Stimulated activated CD4-positive, alpha-beta T cell treated with anti-CD3 and anti-CD28 coated beads, Interleukin-12 subunit alpha, Interleukin-12 subunit beta, amount 100 ng/mL, for 48 hours (primary cell): ENCODE data around the gene STK38.
"Not testable (repeated sequence)": the region's sequence is repeated elsewhere in the genome, so short reads cannot be mapped to it uniquely, and the experiment has no call there.

ENCODE experiments used
- DNase-seq, 3 donors: peaks; one replicate each; pipeline ENCODE4 v3.0.0-alpha.2; 2020; ENCODE audit warnings: low read depth in 2 of 3, low spot score in 1 of 3

STK38 gene

GRCh38 chr6:36491378-36491965, 55.8 kb downstream of the STK38 start:
- no peak for DNase-seq

DNA sequence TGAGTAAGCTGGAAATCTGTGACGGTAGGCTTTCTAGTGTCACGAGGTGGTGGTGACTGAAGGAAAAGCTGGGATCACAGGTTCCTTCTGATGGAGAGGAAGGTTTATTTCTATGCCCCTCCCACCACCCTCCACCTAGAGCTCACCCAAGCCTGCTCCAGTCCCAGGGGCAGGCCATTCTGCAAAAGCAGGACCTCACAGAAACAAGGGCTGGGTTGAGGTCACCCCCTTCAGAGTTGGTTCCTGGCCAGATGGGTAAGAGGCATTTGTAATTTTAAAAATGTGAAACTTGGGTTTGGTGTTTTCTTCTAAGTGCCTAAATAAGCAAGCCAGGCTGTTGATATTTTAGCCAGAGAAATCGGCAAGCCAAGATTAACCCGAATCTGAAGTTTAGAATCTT, 57.9 kb downstream of the STK38 start:
- DNase-seq, result no peak

DNA sequence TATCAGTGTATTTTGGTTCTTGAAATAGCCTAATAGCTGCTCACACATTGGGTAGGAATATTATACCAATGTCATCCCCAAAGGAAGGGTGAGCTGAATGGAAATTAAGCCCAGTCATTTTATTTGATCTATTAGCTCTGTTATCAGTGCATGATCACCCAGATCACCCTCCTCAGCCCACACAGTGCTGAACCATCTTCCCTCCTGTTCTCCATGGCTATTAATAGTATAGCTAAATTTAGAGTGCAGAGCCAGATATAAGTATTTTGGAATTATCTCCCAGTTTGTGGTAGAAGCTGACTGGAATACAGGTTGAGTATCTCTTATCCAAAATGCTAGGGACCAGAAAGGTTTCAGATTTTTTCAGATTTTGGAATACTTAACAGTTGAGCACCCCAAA, 59.1 kb downstream of the STK38 start:
- DNase-seq, result no peak

DNA sequence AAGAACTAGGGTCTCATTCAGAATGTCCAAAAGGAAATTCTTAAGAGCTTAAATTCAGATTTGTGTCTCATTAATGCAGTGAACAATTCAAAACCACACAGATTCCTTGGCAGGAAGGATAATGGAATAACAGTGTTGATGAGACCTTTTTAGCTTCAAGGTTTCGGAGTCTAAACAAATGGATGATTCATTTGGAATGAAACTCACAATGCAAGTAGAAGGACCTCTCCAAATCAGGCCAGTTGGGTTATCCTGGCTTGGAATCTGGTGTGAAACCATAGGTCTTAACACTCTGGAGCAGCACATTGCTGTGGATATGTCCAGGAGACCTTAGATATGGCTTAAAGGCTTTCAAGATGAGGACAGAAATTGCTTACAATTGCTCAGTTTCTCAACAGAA, 59.6 kb downstream of the STK38 start:
- no peak for DNase-seq

GRCh38 chr6:36484736-36485135, 62.5 kb downstream of the STK38 start:
- no peak for DNase-seq

GRCh38 chr6:36483326-36483725, 64.0 kb downstream of the STK38 start:
- DNase-seq, result not testable (repeated sequence)

DNA sequence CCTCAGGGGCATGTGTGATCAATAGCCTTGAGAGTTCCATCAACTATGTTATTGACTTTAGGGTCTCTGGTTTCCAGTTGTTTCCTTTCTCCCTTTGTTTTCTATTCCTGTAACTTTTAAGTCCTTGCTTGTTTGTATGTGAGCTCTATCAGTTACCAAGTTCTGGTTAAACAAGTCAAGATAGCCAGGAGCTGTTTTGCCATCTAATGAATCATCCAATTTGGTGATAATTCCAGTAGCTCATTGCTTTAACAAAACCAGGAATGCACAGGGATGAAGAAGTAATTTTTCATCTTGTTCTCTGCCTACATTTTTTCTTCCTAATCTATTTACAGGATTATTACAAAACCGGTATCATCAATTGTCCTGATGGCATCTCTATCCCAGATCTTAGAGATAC, 68.0 kb downstream of the STK38 start:
- no peak for DNase-seq

DNA sequence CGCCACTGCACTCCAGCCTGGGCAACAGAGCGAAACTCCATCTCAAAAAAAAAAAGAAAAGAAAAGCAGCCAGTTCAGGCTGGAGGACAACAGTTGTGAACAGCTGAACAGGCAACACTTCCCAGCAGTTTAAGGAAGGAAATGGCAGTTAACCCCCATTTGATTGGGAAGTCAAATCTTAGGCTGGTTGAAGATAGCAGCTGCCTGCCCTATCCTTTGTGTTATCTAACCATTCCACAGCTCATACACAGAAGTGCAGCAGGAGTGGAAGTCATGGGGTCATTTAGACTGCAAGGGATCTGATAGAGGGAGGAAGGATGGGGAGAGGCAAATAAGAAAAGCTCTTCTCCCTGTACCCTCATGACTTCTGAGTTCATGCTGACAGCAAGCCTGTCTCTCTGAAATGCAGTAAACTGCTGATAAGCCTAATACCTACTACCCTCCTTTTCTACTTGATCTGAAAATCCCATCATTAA, 69.2 kb downstream of the STK38 start:
- no peak for DNase-seq

GRCh38 chr6:36469946-36470345, 77.3 kb downstream of the STK38 start:
- no peak for DNase-seq

- DNase-seq, result no peak
These were observed 78.1 kb downstream of the STK38 start for GRCh38 chr6:36469148-36469661.

DNA sequence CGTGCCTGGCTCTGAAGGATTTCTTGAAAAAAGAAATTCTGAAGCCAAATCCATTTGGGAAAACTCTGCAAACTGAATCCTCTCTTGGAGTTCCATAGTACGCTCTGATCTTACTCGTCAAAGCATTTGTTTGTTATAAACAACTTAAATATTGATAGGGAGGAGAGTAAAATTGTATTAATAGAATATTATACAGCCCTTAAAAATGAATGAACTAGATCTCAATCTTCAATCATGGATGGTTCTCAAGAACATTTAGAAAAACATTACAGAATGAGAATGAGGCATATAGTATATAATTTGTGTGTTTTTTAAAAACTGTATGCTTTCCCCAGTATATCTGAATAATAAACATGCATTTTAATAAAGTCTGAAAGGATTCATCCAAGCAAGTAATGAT, 79.7 kb downstream of the STK38 start:
- DNase-seq, result no peak

DNA sequence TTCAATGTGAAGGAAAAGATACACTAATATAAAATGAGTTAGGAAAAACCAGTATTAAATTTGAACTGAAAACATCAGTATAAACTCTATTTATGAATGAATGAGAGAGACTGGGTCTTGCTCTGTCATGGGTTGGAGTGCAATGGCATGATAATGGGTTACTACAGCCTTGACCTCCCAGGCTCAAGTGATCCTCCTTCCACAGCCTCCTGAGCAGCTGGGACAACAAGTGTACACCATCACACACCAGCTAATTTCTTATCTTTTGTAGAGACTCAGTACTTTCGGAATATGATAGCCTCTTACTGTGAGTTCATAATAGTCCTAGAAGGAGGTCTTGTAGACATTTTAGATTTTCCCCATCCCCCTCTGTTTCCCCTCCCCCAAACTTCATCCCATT, 83.0 kb downstream of the STK38 start:
- no peak for DNase-seq

GRCh38 chr6:36463676-36464075, 83.6 kb downstream of the STK38 start:
- DNase-seq, result no peak

GRCh38 chr6:36461646-36462045, 85.6 kb downstream of the STK38 start:
- DNase-seq, result no peak

- DNase-seq, result no peak
These were observed 86.4 kb downstream of the STK38 start for GRCh38 chr6:36460916-36461315.

DNA sequence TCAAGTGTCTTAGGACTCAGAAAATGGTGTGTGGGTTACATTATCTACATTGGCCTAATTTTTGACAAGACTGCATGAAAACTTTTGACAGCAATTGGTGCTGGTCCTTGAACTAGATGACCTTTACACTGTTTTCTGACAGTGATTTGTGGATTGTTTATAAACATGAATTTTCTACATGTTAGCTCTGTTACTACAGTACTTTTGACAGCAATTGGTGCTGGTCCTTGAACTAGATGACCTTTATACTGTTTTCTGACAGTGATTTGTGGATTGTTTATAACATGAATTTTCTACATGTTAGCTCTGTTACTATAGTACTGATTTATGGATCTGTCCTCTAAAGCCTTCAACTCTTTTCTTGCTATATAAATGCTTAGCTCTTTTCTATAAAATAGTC, 87.8 kb downstream of the STK38 start:
- no peak for DNase-seq

- no peak for DNase-seq
These were observed 91.7 kb downstream of the STK38 start for GRCh38 chr6:36455486-36456027.

DNA sequence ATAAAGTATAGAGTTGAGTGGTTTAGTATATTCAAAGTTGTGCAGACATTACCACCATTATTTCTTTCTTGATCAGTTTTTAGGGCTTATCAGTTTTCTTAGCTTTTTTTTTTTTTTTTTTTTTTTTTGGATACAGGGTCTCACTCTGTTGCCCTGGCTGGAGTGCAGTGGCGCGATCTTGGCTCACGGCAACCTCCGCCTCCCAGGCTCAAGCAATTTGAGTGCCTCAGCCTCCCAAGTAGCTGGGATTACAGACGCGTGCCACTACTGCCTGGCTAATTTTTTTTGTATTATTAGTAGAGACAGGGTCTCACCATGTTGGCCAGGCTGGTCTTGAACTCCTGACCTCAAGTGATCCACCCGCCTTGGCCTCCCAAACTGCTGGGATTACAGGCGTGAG, 94.4 kb downstream of the STK38 start:
- not testable (repeated sequence) for DNase-seq

DNA sequence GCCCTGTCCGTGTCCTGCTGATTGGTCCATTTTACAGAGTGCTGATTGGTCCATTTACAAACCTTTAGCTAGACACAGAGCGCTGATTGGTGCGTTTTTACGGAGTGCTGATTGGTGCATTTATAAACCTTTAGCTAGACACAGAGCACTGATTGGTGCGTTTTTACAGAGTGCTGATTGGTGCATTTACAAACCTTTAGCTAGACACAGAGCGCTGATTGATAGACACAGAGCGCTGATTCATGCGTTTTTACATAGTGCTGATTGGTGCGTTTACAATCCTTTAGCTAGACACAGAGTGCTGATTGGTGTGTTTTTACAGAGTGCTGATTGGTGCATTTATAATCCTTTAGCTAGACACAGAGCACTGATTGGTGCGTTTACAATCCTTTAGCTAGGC, 98.1 kb downstream of the STK38 start:
- DNase-seq, result not testable (repeated sequence)

GRCh38 chr6:36445621-36446020, 101.7 kb downstream of the STK38 start:
- DNase-seq, result no peak

GRCh38 chr6:36444470-36444869, 102.8 kb downstream of the STK38 start:
- DNase-seq, result no peak
